Activated naive CD8-positive, alpha-beta T cell (primary cell): ENCODE data around the gene MALT1.
"Not testable (repeated sequence)": the region's sequence is repeated elsewhere in the genome, so short reads cannot be mapped to it uniquely, and the experiment has no call there.

Experiments
- H3K27ac Mint-ChIP-seq: one replicate; pipeline ENCODE4 v1.8.0; 2021; ENCODE audit warnings: mixed read lengths
- H3K27me3 Mint-ChIP-seq: one replicate; pipeline ENCODE4 v1.8.0; 2021; ENCODE audit warnings: mixed read lengths
- H3K36me3 Mint-ChIP-seq: one replicate; pipeline ENCODE4 v1.8.0; 2021; ENCODE audit warnings: mixed read lengths
- H3K4me1 Mint-ChIP-seq: one replicate; pipeline ENCODE4 v1.8.0; 2021; ENCODE audit warnings: low read depth, mixed read lengths
- H3K4me3 Mint-ChIP-seq: one replicate; pipeline ENCODE4 v1.8.0; 2021; ENCODE audit warnings: mild to moderate bottlenecking, mixed read lengths
- H3K9me3 Mint-ChIP-seq: one replicate; pipeline ENCODE4 v1.8.0; 2021; ENCODE audit warnings: low read depth, mixed read lengths

Gene MALT1

DNA sequence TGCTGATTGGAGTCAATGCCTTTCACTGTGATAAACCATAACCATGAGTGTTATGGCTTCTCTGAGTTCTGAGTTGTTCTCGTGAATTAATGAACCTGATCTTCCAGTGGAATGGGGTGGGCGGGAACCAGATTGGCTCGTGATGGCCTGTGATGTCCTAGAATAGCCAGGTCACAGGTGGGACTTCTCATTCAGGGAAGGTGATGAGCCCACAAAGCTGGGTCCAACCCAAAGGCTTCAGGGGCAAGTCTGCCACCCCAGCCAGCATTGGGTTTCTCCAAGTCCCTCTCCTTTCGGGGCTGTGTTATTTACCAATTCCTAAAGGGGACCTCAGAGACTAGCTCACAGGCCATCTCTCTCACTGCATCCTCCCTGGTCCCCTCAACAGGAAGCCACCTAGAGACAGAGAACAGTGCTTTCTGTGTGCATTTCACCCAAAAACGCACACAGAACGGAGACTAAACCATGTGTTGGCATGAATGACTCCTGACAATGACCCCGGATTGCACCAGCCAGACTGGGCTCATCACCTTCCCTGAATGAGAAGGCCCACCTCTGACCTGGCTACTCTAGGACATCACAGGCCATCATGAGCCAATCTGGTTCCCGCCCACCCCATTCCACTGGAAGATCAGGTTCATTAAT is 85.5 kb downstream of the MALT1 start:
- Mint-ChIP-seq H3K36me3 (no peaks in the 10 kb centered on the region), H3K4me3 (no peak overlapping the region), H3K27me3 (no peaks in the 10 kb centered on the region), H3K27ac (no peak overlapping the region), H3K9me3 (no peaks in the 10 kb centered on the region), H3K4me1 (peaks cover 43% of the 10 kb centered on the region)

DNA sequence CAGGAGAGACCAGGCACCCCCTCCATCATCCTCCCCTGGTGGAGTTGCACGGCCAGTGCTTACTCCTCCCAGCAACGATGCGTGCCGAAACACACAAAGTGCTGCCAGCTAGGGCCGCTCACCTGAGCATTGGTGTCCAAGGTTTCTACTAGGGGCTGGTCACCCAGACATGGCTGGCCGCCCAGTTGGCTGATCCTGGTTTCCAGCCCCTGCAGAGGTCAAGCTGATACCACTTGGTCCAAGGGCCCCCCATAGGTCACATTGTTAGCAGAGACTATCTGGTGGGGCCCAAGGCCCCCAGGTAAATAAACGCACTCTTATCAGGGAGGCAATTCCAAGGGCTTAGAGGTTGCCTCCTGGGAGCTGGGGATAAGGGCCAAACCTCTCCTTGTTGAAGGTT is 86.1 kb downstream of the MALT1 start:
- H3K9me3 Mint-ChIP-seq, H3K36me3 Mint-ChIP-seq, H3K27ac Mint-ChIP-seq, H3K27me3 Mint-ChIP-seq, H3K4me3 Mint-ChIP-seq: not testable (repeated sequence)
- peaks cover 48% of the 10 kb centered on the region for H3K4me1 Mint-ChIP-seq

DNA sequence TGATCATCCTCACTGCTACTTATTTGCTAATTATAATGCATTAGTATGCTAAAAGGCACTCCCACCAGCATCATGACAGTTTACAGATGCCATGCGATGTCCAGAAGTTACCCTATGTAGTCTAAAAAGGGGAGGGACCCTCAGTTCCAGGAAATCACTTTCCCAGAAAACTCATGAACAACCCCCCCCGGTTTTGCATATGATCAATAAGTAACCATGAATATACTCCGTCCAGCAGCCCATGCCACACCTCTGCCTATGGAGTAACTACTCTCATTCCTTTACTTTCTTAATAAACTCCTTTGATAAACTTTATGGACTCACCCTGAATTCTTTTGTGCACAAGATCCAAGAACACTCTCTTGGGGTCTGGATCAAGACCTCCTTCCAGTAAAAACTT is 86.8 kb downstream of the MALT1 start:
- Mint-ChIP-seq H3K27me3 (no peaks in the 10 kb centered on the region), H3K27ac (no peak overlapping the region), H3K4me3 (no peak overlapping the region), H3K4me1 (peaks cover 50% of the 10 kb centered on the region), H3K36me3 (no peaks in the 10 kb centered on the region), H3K9me3 (no peaks in the 10 kb centered on the region)

DNA sequence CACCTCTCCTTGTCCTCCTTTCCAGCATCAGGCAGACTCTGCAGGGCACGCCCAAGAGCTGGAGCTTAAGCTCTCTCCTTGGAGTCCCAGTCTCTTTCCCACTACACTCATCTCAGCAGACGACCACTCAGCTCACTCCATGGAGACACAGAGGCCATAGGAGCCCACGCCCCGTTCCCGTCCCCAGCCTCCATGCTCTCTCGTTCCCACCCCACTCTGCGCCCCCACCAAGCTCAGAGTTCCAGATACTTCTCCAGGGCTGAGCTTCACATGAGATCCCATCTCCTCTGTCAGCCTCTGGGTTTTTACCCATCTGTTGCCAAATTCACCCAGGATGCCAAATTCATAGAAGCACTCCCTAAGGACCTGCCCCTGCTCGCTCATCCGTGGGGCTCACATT is 87.3 kb downstream of the MALT1 start:
- Mint-ChIP-seq H3K27ac (no peak overlapping the region), H3K4me3 (no peak overlapping the region), H3K36me3 (no peaks in the 10 kb centered on the region), H3K9me3 (no peaks in the 10 kb centered on the region), H3K27me3 (no peaks in the 10 kb centered on the region), H3K4me1 (peaks cover 51% of the 10 kb centered on the region)

DNA sequence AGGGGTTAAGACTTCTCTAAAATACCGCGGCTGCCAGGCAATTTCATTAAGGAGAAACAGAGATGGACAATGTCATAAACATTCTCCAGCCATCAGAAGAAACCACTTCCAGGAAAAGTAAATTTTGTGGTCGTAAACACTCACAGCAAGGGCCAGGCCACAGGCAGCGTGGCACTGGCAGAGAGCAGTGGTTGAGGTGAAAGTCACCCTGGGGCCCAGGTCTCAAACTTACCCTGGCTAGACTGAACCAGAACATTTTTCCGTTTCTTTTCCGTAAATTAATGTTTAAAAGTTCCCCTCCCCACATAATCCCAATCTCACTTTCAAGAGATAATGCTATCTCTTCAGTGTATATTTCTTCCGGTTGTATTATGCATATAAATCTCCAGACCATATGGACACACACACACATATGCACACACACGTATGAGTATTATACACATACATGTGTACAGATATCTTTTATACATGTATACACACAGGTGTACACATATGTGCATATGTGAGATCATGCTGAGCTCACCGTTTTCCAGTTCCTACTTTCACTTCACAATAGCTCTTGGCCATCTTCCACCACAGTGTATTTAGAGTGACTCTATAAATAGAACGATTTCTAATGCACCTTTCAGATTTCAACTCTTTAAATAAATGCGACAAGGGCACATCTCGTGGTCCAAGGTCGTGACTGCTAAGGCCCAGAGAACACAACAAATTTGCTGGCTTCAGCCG is 90.1 kb downstream of the MALT1 start:
- no peaks in the 10 kb centered on the region for H3K36me3 Mint-ChIP-seq
- no peaks in the 10 kb centered on the region for H3K9me3 Mint-ChIP-seq
- peaks cover 28% of the 10 kb centered on the region for H3K4me1 Mint-ChIP-seq
- H3K27ac Mint-ChIP-seq, result no peak overlapping the region
- peaks cover 11% of the 10 kb centered on the region for H3K27me3 Mint-ChIP-seq
- H3K4me3 Mint-ChIP-seq, result no peak overlapping the region

DNA sequence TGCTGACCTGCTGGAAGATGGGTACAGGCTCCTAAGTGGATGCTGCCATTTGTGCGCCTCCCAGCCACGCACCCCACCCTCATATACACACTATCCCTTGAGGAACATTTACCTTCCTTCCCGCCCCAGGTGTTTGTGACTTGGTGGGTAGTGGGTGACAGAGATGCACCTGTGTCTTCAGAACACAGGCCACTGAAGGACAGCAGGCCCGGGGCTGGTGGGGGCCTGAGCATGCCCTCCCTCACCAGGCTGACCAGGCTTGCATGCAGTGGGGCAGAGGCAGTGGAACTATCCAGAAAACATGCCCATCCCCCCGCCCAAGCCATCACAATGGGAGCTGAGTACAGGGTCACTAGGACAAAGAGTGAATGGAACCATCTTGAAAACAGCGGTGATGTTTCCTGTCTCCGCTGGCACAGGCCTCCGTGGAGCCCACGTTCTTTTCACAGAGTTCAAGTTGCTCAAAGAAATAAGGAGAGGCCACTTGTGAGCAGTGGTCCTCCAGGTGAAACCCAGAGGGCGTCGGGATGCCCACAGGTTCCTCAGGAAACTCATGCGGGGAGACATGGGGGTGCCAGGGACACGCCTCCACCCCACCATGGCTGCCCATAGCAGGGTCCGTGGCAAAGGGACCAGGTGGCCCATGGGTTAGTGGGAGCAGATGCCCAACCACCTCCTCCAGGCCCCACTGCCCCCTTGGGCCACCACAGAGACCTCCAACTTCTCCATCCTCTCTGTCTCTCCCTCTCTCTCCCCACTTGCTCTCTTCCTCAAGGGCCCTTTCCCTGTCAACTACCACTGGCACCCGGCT is 90.9 kb downstream of the MALT1 start:
- peaks cover 21% of the 10 kb centered on the region for H3K4me1 Mint-ChIP-seq
- no peak overlapping the region for H3K4me3 Mint-ChIP-seq
- no peaks in the 10 kb centered on the region for H3K9me3 Mint-ChIP-seq
- no peak overlapping the region for H3K27ac Mint-ChIP-seq
- H3K36me3 Mint-ChIP-seq, result no peaks in the 10 kb centered on the region
- H3K27me3 Mint-ChIP-seq, result peaks cover 19% of the 10 kb centered on the region

DNA sequence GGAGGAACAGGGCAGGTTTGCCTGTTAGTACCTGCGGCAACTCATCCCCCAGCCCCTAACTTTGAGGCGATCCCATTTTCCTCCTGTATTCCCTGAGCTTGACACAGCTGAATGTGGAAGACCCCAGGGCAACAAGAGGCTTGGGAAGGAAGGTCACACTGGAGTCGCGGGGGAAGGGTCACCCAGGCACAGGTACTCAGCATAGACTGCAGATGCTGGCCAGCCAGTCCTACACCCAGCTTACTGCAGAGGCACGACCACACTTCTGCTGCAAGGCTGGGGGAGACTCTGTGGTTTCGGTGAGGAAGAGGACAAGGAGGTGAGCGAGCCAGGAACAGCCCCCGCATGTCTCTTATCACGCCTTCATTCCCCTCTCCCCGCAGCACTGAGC is 91.5 kb downstream of the MALT1 start:
- H3K4me1 Mint-ChIP-seq, result peaks cover 21% of the 10 kb centered on the region
- H3K27ac Mint-ChIP-seq, result no peak overlapping the region
- H3K36me3 Mint-ChIP-seq, result no peaks in the 10 kb centered on the region
- no peak overlapping the region for H3K4me3 Mint-ChIP-seq
- H3K27me3 Mint-ChIP-seq, result peaks cover 21% of the 10 kb centered on the region
- no peaks in the 10 kb centered on the region for H3K9me3 Mint-ChIP-seq

DNA sequence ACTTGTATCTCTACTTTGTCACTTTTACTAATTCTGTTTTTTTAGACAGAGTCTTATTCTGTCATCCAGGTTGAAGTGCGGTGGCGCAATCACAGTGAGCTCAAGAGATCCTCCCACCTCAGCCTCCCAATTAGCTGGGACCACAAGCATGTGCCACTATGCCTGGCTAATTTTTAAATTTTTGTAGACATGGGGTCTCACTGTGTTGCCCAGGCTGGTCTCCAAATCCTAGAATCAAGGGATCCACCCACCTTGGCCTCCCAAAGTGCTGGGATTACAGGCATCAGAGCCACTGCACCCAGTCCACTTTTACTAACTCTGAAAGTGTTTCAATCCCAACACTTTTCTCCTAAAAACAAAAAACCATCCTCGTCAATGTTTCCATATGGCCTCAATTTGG is 94.9 kb downstream of the MALT1 start:
- Mint-ChIP-seq H3K36me3 (no peaks in the 10 kb centered on the region), H3K4me1 (peaks cover 29% of the 10 kb centered on the region), H3K4me3 (no peak overlapping the region), H3K9me3 (no peaks in the 10 kb centered on the region), H3K27ac (no peak overlapping the region), H3K27me3 (peaks cover 31% of the 10 kb centered on the region)

DNA sequence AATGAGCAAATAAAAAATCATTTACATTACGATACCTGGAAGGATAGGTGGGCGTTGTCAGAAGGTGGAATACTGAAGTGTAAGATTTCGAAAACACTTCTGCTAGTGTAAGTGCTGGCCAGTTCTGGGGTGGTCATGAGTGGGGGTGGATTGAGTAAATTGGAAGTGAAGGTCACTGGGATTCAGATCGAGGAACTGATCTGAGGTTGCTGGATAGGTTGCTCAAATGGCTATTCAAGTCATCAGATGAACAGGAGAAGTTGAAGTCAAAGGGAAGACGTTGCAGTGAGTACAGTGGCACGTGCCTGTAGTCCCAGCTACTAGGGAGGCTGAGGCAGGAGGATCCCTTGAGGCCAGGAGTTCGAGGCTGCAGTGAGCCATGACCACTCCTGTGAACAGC is 95.7 kb downstream of the MALT1 start:
- Mint-ChIP-seq H3K27me3 (peaks cover 33% of the 10 kb centered on the region), H3K4me3 (no peak overlapping the region)

DNA sequence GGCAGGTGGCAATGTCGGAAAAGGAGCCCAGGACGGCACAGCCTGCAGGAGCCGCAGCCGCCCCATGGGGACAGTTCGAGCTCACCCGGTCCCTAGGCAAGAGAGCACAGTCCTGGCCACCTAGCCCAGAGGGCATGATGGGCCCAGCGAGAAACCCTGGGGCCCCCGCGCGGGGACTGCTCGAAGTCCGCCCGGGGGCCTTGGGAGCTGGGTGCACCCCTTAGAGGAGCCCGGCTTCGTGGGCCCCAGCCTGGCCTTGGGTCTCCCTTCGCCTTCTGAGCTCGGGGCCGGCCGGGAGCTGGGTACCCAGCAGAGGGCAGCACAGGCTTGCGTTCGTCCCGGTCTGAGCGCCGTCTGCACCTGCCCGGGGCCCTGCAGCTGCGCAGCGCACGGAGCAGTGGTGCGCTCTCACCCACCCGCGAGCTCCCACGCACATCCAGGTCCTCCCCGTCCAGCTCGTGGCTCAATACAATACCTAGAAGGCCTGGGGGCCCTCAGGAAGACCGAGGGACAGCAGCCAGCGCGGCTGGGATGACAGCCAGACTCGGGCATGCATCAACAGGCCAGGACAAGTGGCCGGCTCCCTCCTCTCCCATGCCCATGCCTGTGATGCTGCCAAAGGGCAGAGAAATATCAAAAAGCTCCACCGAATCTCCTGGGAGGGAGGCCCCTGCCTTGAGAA is 97.2 kb downstream of the MALT1 start:
- H3K4me1 Mint-ChIP-seq, result peaks cover 14% of the 10 kb centered on the region
- no peaks in the 10 kb centered on the region for H3K9me3 Mint-ChIP-seq
- H3K36me3 Mint-ChIP-seq, result no peaks in the 10 kb centered on the region
- peaks cover 39% of the 10 kb centered on the region for H3K27me3 Mint-ChIP-seq
- H3K4me3 Mint-ChIP-seq, result peak overlapping the region; percentile 51
- no peak overlapping the region for H3K27ac Mint-ChIP-seq

More for the DNA sequence above, 95.7 kb downstream of the MALT1 start:
- H3K27ac Mint-ChIP-seq, result no peak overlapping the region
- H3K36me3 Mint-ChIP-seq, result no peaks in the 10 kb centered on the region
- H3K9me3 Mint-ChIP-seq, result no peaks in the 10 kb centered on the region
- peaks cover 22% of the 10 kb centered on the region for H3K4me1 Mint-ChIP-seq

DNA sequence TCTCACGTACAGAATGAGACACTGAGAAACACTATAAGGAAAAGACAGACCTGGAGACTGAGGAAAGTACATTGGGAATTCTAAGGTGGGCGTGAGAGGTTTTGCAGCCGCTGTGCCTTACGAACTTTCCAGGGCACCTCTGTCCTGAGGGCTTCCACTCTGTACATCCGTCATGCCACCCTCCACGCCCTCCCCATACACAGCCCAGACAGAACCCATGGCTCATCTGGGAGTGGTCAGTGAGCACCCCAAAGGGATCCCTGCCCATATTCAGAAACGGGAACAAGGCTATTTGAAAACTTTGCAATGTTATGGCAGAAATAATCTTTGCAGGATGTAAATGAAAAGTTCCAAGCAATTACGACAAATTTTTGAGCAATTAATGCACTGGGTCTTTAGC is 98.1 kb downstream of the MALT1 start:
- Mint-ChIP-seq H3K9me3 (no peaks in the 10 kb centered on the region), H3K27ac (no peak overlapping the region), H3K4me3 (no peak overlapping the region), H3K27me3 (peaks cover 39% of the 10 kb centered on the region), H3K4me1 (peaks cover 12% of the 10 kb centered on the region), H3K36me3 (no peaks in the 10 kb centered on the region)

DNA sequence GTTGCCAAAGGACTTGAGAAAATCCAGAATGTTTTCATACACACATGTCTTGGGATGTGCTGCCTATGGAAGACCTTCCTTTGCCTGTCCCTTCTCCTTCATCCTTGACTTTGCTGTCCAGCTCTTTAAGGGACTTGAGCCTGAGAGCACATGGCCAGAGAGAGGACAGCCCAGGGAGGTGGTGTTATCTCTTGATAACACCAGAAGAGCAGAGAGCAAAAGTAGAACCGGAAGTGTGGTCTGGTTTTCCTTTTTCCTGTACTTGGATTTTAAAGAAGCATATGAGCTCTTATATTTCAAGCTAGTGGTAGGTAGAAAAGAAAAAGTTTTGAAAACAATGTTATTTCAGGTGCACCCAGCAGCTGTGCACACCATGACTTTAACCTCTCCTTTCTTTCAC is 99.3 kb downstream of the MALT1 start:
- Mint-ChIP-seq H3K4me3 (no peak overlapping the region), H3K9me3 (no peaks in the 10 kb centered on the region), H3K4me1 (peaks cover 12% of the 10 kb centered on the region), H3K36me3 (no peaks in the 10 kb centered on the region), H3K27ac (no peak overlapping the region), H3K27me3 (peaks cover 32% of the 10 kb centered on the region)

DNA sequence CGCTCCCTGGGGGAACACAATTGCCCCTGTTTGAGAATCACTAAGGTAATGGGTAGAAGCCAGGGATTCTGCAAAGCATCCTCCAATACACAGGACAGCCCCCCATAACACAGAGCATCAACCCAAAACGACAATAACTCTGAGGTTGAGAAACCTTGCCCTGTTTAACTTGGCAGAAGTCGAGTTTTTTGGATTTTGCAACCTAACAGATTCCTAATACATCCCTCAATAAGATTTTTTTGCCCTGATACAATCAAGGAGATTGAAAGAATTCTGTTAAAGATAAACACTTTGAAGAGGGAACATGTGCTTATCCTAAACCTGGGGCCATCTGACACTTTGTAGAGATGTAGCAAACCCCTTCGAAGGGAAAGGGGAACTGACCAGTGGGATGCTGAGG is 100.9 kb downstream of the MALT1 start:
- H3K27me3 Mint-ChIP-seq, result peaks cover 22% of the 10 kb centered on the region

DNA sequence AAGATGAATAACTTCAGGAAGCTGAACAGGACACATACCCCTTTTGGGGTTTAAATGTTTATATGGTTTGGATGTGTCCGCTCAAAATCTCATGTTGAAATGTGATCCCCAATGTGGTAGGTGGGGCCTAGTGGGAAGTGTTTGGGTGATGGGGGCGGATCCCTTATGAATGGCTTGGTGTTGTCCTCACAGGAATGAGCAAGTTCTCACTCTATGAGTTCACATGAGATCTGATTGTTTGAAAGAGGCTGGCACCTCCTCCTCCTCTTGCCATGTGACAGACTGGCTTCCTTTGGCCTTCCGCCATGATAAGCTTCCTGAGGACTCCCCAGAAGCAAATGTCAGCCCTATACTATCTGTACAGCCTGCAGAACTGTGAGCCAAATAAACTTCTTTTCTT is 104.8 kb downstream of the MALT1 start:
- H3K4me1 Mint-ChIP-seq, result peaks cover under 1% of the 10 kb centered on the region
- H3K27me3 Mint-ChIP-seq, result peaks cover 19% of the 10 kb centered on the region

More for the DNA sequence above, 100.9 kb downstream of the MALT1 start:
- Mint-ChIP-seq H3K4me3 (no peak overlapping the region), H3K27ac (no peak overlapping the region), H3K36me3 (no peaks in the 10 kb centered on the region), H3K4me1 (peaks cover 12% of the 10 kb centered on the region), H3K9me3 (no peaks in the 10 kb centered on the region)

DNA sequence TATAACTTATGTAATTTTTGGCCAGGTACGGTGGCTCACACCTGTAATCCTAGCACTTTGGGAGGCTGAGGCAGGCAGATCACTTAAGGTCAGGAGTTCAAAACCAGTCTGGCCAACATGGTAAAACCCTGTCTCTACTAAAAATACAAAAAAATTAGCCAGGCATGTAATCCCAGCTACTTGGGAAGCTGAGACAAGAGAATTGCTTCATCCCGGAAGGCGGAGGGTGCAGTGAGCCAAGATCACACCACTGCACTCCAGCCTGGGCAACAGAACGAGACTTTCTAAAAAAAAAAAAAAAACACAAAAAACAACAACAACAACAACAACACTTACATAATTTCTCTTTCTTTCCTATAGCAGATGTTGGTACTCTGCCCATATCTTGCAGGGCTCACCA is 105.3 kb downstream of the MALT1 start:
- not testable (repeated sequence) for H3K4me1 Mint-ChIP-seq, H3K4me3 Mint-ChIP-seq, H3K27ac Mint-ChIP-seq, H3K36me3 Mint-ChIP-seq, H3K9me3 Mint-ChIP-seq
- peaks cover 20% of the 10 kb centered on the region for H3K27me3 Mint-ChIP-seq

More for the DNA sequence above, 104.8 kb downstream of the MALT1 start:
- H3K4me3 Mint-ChIP-seq, result no peak overlapping the region
- no peaks in the 10 kb centered on the region for H3K9me3 Mint-ChIP-seq
- no peaks in the 10 kb centered on the region for H3K36me3 Mint-ChIP-seq
- no peak overlapping the region for H3K27ac Mint-ChIP-seq
